Glomerular visceral epithelial cell (primary cell): ENCODE data around the gene SPSB4.

Experiments
- DNase-seq: peaks from one replicate; pipeline ENCODE4 v3.0.0-alpha.2; 2016; ENCODE audit errors: extremely low spot score

SPSB4 gene

GRCh38 chr3:141152801-141153678 is 101.9 kb downstream of the SPSB4 start:
- no peak for DNase-seq

GRCh38 chr3:141153679-141153966 is 102.5 kb downstream of the SPSB4 start:
- DNase-seq, result no peak

GRCh38 chr3:141164852-141165251 is 113.7 kb downstream of the SPSB4 start:
- DNase-seq, result no peak

GRCh38 chr3:141167681-141168080 is 116.5 kb downstream of the SPSB4 start:
- DNase-seq, result no peak

DNA sequence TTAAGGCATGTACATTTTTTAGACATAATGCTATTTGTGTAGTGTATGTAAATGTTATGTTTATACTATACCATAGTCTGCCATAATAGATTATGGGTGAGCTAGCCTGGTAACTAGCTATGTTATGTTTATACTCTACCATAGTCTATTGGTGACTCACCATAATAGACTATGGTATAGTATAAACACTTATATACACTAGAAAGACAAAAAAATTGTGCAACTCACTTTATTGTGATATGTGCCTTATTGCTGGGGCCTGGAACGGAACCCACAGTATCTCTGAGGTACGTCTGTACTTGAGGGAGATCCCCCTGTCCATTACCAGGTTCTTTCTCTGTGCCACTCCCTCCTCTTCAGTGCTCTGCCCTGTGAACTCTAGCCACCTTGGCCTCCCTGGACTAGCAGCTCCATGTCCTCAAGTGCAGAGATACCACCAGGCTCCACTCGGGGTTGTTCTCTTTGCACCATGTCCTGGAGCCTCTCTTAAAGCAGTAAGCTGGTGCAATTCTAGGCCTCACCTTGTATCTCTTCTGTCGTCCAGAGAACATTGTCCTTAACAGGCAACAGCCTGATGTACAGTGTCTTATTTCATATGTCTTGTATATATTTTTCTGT is 119.6 kb downstream of the SPSB4 start:
- no peak for DNase-seq

- no peak for DNase-seq
Measured at GRCh38 chr3:141174674-141175073, 123.5 kb downstream of the SPSB4 start.

DNA sequence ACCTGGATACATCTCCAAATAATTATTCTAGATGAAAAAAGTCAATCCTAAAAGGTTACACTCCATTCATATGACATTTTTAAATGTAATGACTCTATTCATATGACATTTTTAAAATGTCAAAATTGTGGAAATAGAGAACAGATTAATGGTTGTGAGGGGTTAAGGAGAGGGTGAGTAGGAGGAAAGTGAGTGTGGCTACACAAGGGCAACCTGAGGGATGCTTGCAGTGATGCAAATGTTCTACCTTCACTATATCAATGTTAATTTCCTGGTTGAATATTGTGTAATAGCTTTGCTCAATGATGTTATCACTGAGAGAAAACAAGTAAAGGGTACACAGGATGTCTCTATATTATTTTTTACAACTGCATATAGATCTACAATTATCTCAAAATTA is 125.6 kb downstream of the SPSB4 start:
- no peak for DNase-seq

GRCh38 chr3:141178026-141178425 is 126.9 kb downstream of the SPSB4 start:
- no peak for DNase-seq

- DNase-seq, result no peak
Measured at GRCh38 chr3:141178551-141178950, 127.4 kb downstream of the SPSB4 start.

DNA sequence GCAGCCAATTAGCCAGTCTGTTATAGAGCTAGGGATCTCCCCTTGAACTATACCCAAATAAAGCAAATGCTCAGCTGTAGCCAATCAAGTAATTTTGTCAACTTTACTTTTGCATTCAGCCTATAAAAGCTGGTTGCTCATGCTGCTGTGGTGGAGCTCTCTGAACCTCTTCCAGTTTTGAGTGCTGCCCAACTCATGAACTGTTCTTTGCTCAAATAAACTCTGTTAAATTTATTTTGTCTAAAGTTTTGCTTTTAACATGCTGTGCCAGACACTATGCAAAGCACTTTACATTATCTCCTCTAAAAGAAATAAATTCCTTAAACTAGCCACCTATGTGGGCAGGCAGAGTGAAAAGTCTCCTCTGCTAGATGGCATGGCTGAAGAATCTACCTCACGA is 128.8 kb downstream of the SPSB4 start:
- DNase-seq, result no peak

GRCh38 chr3:141181196-141181595 is 130.0 kb downstream of the SPSB4 start:
- no peak for DNase-seq

DNA sequence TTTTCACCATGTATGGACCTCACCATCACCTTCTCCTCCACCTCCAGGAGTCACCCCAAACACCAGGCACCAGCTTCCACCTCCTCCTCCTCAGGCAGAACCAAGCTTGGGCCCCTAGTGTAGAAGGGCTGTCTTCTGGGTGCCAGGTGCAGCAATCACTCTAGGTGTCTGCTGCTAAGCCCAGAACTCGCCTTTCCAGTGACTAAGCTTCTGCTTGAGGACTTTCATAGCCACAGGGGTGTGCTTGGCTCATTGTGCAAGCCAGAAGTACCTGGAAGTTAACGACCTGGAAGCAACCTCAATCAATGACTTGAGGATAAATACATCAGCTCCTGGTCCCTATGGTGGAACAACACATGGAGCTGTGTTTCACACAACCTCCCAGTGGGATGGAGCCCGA is 130.7 kb downstream of the SPSB4 start:
- no peak for DNase-seq

- no peak for DNase-seq
Measured at GRCh38 chr3:141183606-141184005, 132.5 kb downstream of the SPSB4 start.

GRCh38 chr3:141184430-141184829 is 133.3 kb downstream of the SPSB4 start:
- DNase-seq, result no peak

GRCh38 chr3:141191097-141191749 is 140.1 kb downstream of the SPSB4 start:
- DNase-seq, result no peak

- DNase-seq, result peak; percentile 93
Measured at GRCh38 chr3:141192345-141192744, 141.2 kb downstream of the SPSB4 start.

DNA sequence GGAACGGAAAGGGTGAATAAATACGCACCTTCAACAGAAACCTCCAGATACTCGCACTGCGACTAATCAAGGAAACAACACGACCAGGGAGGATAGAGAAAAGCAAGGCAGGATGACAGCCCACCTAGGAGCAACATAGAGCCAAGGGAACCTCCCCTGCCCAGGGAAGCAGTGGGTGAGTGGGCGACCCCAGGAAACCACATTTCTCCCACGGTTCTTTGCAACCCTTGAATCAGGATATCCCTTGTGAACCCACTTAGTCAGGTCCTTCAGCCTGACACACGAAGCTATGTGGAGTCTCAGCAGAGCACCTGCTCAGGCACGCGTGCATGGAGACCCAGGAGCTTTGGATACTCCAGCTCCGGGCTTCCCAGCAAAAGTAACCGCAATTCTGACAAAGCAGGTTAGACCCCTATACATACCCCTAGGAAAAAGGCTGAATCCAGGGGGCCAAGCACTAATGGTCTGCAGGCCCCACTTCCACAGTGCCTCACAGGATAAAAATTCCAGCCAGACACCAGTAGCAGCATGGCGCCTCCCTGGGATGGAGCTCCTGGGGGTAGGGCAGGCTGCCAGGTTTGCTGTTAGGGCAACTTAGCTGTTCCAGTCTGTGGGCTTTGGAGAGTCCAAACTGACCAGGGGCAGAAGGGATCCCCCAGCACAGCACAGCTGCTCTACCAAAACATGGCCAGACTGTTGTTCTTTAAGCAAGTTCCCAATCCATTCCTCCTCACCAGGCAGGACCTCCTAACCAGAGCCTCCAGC is 142.1 kb downstream of the SPSB4 start:
- peak; percentile 5 for DNase-seq
